ENCODE measurements around the gene PADI3. TPM values are rescaled to one million over a fixed set of nuclear protein-coding genes. Genes with fewer than 3 reads are reported as not detected.

The PADI3 gene
- total and polyA plus RNA-seq, 2 donors (not counting 3 experiments of a cell fraction or from before 2014, with no cell fraction given) = not detected

DNA sequence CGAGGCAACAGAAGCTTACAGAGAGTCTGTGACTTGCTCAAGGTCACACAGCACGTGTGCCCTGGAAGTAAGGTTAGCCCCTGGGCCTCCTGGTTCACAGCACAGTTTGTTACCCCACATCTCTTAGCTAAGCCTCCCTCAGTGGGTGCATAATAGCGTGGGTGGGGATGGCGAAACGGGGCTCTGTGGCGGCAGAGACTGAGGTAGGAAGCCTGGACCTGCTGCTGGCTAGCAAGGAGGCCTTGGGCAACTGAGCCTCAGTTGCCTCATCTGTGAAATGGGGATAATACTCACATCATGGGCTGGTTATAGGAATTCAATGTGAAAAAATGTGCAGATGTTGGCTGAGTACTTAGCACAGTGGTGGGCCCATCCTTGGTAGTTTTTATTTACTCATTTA, 59.7 kb downstream of the PADI3 start:
- dilution Hi-C loops (cut with MboI; ENCODE audit: extremely low pct_ligation_motif_present, low sequenced_read_pairs) = no loop called here
- Histone ChIP-seq H4K20me1 (replicated peaks; ENCODE audit: control insufficient read depth, extremely low read depth, insufficient read depth, low read length) (no peaks in the 10 kb centered on the region), H3K9ac (replicated peaks; ENCODE audit: extremely low read depth, insufficient read depth, low read length) (no peak overlapping the region), H3K36me3 (ENCODE audit: control insufficient read depth in 2 of 2, extremely low read depth in 1 of 2, insufficient read depth in 2 of 2, low read length in 2 of 2) (no peaks in the 10 kb centered on the region), H3K4me3 (replicated peaks in 1 of 3; ENCODE audit: insufficient read depth in 1 of 3, low read depth in 1 of 3, low read length in 3 of 3) (no peak overlapping the region), H3K79me2 (ENCODE audit: control insufficient read depth, insufficient read depth, low read length) (no peaks in the 10 kb centered on the region), H3K27ac (ENCODE audit: insufficient read depth, low read depth, low read length) (no peak overlapping the region), H2AFZ (ENCODE audit: low read depth, low read length) (no peak overlapping the region), H3K27me3 (ENCODE audit: control insufficient read depth in 2 of 2, insufficient read depth in 2 of 2, low read length in 2 of 2) (peaks cover 0 to 2% of the 10 kb centered on the region in 2 experiments), H3K4me1 (ENCODE audit: control insufficient read depth, extremely low read depth, insufficient read depth, low read length) (no peaks in the 10 kb centered on the region), H3K4me2 (ENCODE audit: insufficient read depth, low read length) (no peak overlapping the region), H3K9me3 (replicated peaks; ENCODE audit: control insufficient read depth, insufficient read depth, low read length) (no peaks in the 10 kb centered on the region), H3K9me1 (replicated peaks; ENCODE audit: control insufficient read depth, extremely low read depth, insufficient read depth, low read length) (no peaks in the 10 kb centered on the region)
- ChIA-PET CTCF (interaction anchor here (1.2 kb wide), 1 partner anchor 46 kb away, joined by 3 read pairs; no protein-coding TSS in a partner anchor), POLR2A (no interaction called here)
- DNase-seq (ENCODE audit: low read depth, low spot score) (no peak), FAIRE-seq (no peak)
- BruUV-seq (replicated peaks) = no TSS peak
- TF ChIP-seq POLR2A (IDR thresholded peaks at IDR 0.05; ENCODE audit: low read depth, low read length) (no peak), MYC (IDR thresholded peaks at IDR 0.05; ENCODE audit: low read depth, low read length) (no peak), FOS (IDR thresholded peaks at IDR 0.05; ENCODE audit: borderline replicate concordance, insufficient read depth, low read length) (no peak), POLR2AphosphoS5 (IDR thresholded peaks at IDR 0.05; ENCODE audit: insufficient read depth, low read depth, low read length) (no peak), EZH2 (IDR thresholded peaks at IDR 0.05; ENCODE audit: borderline replicate concordance, low read depth, low read length, severe bottlenecking) (no peak), GATA2 (IDR thresholded peaks at IDR 0.05; ENCODE audit: insufficient read depth, insufficient read length, low read depth, low read length) (no peak), JUN (IDR thresholded peaks at IDR 0.05; ENCODE audit: borderline replicate concordance, insufficient read depth, insufficient read length, low read depth) (no peak)
- TF ChIP-seq, protein P1, sequence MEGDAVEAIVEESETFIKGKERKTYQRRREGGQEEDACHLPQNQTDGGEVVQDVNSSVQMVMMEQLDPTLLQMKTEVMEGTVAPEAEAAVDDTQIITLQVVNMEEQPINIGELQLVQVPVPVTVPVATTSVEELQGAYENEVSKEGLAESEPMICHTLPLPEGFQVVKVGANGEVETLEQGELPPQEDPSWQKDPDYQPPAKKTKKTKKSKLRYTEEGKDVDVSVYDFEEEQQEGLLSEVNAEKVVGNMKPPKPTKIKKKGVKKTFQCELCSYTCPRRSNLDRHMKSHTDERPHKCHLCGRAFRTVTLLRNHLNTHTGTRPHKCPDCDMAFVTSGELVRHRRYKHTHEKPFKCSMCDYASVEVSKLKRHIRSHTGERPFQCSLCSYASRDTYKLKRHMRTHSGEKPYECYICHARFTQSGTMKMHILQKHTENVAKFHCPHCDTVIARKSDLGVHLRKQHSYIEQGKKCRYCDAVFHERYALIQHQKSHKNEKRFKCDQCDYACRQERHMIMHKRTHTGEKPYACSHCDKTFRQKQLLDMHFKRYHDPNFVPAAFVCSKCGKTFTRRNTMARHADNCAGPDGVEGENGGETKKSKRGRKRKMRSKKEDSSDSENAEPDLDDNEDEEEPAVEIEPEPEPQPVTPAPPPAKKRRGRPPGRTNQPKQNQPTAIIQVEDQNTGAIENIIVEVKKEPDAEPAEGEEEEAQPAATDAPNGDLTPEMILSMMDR (IDR thresholded peaks at IDR 0.05; ENCODE audit: extremely low read depth in 1 of 2, insufficient read depth in 1 of 2, low read depth in 1 of 2, low read length in 2 of 2) = no peak
- TF ChIP-seq, protein P2, sequence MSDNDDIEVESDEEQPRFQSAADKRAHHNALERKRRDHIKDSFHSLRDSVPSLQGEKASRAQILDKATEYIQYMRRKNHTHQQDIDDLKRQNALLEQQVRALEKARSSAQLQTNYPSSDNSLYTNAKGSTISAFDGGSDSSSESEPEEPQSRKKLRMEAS (IDR thresholded peaks at IDR 0.05; ENCODE audit: insufficient read depth, insufficient read length) = no peak
- intact Hi-C loops (cut with micrococcal nuclease) = no loop called here

Data from endothelial cell of umbilical vein (primary cell).